HCT116 (cell line): ENCODE data around the gene OPCML.

Experiments
- CTCF ChIP-seq, 3 experiments: fragments of 200-600 bp in 1 of 3; sonication (generic) in 1 of 3; IDR thresholded peaks in 2 of 3; conservative IDR thresholded peaks in 1 of 3; 2 replicates each; pipeline ENCODE4 v1.5.1; 2012 to 2017; ENCODE audit warnings: low read depth in 2 of 3, low read length in 2 of 3, antibody characterized with exemption in 1 of 3, borderline replicate concordance in 1 of 3, control low read depth in 1 of 3, mild to moderate bottlenecking in 1 of 3, mixed read lengths in 1 of 3, mixed run types in 1 of 3, moderate library complexity in 1 of 3; ENCODE audit not compliant: insufficient read depth in 1 of 3
- ELF1 ChIP-seq: IDR thresholded peaks from 2 replicates; pipeline ENCODE4 v1.6.1; 2012; ENCODE audit warnings: low read depth, borderline replicate concordance
- TCF7L2 ChIP-seq: IDR thresholded peaks from 2 replicates; pipeline ENCODE4 v1.7.0; 2011; ENCODE audit warnings: borderline replicate concordance, inconsistent platforms; ENCODE audit not compliant: insufficient read depth, insufficient read length; ENCODE audit errors: extremely low read depth
- TF ChIP-seq, protein P1 (sequence below): IDR thresholded peaks from 2 replicates; pipeline ENCODE4 v1.6.1; 2012; ENCODE audit warnings: low read depth
- TF ChIP-seq, protein P2 (sequence below): IDR thresholded peaks from 2 replicates; pipeline ENCODE4 v1.6.1; 2012

- TF ChIP-seq ELF1 (no peak), TCF7L2 (no peak), CTCF (IDR thresholded peaks at IDR 0.05 in 2 of 3, conservative IDR thresholded peaks at IDR 0.05 in 1 of 3; ENCODE audit: borderline replicate concordance in 1 of 3, insufficient read depth in 1 of 3, low read depth in 2 of 3, low read length in 2 of 3) (no peak)
- TF ChIP-seq, protein P1, sequence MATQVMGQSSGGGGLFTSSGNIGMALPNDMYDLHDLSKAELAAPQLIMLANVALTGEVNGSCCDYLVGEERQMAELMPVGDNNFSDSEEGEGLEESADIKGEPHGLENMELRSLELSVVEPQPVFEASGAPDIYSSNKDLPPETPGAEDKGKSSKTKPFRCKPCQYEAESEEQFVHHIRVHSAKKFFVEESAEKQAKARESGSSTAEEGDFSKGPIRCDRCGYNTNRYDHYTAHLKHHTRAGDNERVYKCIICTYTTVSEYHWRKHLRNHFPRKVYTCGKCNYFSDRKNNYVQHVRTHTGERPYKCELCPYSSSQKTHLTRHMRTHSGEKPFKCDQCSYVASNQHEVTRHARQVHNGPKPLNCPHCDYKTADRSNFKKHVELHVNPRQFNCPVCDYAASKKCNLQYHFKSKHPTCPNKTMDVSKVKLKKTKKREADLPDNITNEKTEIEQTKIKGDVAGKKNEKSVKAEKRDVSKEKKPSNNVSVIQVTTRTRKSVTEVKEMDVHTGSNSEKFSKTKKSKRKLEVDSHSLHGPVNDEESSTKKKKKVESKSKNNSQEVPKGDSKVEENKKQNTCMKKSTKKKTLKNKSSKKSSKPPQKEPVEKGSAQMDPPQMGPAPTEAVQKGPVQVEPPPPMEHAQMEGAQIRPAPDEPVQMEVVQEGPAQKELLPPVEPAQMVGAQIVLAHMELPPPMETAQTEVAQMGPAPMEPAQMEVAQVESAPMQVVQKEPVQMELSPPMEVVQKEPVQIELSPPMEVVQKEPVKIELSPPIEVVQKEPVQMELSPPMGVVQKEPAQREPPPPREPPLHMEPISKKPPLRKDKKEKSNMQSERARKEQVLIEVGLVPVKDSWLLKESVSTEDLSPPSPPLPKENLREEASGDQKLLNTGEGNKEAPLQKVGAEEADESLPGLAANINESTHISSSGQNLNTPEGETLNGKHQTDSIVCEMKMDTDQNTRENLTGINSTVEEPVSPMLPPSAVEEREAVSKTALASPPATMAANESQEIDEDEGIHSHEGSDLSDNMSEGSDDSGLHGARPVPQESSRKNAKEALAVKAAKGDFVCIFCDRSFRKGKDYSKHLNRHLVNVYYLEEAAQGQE, result no peak
- TF ChIP-seq, protein P2, sequence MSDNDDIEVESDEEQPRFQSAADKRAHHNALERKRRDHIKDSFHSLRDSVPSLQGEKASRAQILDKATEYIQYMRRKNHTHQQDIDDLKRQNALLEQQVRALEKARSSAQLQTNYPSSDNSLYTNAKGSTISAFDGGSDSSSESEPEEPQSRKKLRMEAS, result no peak
These were observed 482.9 kb downstream of the OPCML start for GRCh38 chr11:133049244-133050019.
